CD4-positive, alpha-beta T cell treated with Interleukin-4 for 1 hour (primary cell): ENCODE data around the gene DOC2B.
"Not testable (repeated sequence)": the region's sequence is repeated elsewhere in the genome, so short reads cannot be mapped to it uniquely, and the experiment has no call there.

ENCODE experiments used
- DNase-seq, 2 donors: peaks; one replicate each; pipeline ENCODE4 v3.0.0-alpha.2; 2020 to 2022

DOC2B gene

GRCh38 chr17:187130-187529 is 5.7 kb upstream of the DOC2B start:
- no peak for DNase-seq

- DNase-seq, result peak in 1 of 2 donors; percentile 16
Measured at GRCh38 chr17:185445-186138, 4.1 kb upstream of the DOC2B start.

- DNase-seq, result no peak
Measured at GRCh38 chr17:183021-183420, 1.6 kb upstream of the DOC2B start.

GRCh38 chr17:182050-182751 is 751 bp upstream of the DOC2B start:
- DNase-seq, result no peak

GRCh38 chr17:180381-181244 is 837 bp downstream of the DOC2B start:
- no peak for DNase-seq

- no peak for DNase-seq
Measured at GRCh38 chr17:179781-180380, 1.6 kb downstream of the DOC2B start.

- DNase-seq, result no peak
Measured at GRCh38 chr17:179066-179432, 2.4 kb downstream of the DOC2B start.

GRCh38 chr17:178292-179065 is 3.0 kb downstream of the DOC2B start:
- DNase-seq, result no peak

- no peak for DNase-seq
Measured at GRCh38 chr17:177762-178161, 3.7 kb downstream of the DOC2B start.

- DNase-seq, result no peak
Measured at GRCh38 chr17:177155-177554, 4.3 kb downstream of the DOC2B start.

- no peak for DNase-seq
Measured at GRCh38 chr17:173166-173911, 8.1 kb downstream of the DOC2B start.

- no peak for DNase-seq
Measured at GRCh38 chr17:172401-172800, 9.0 kb downstream of the DOC2B start.

- DNase-seq, result no peak
Measured at GRCh38 chr17:171871-172270, 9.6 kb downstream of the DOC2B start.

GRCh38 chr17:170130-170670 is 11.2 kb downstream of the DOC2B start:
- DNase-seq, result no peak

GRCh38 chr17:168614-169013 is 12.8 kb downstream of the DOC2B start:
- not testable (repeated sequence) for DNase-seq

- no peak for DNase-seq
Measured at GRCh38 chr17:165939-166338, 15.5 kb downstream of the DOC2B start.

GRCh38 chr17:164303-165235 is 16.9 kb downstream of the DOC2B start:
- peak; percentile 22 to 34 for DNase-seq

GRCh38 chr17:163514-164098 is 17.8 kb downstream of the DOC2B start:
- DNase-seq, result no peak

GRCh38 chr17:162689-163088 is 18.8 kb downstream of the DOC2B start:
- DNase-seq, result no peak

- DNase-seq, result no peak
Measured at GRCh38 chr17:161481-161880, 20.0 kb downstream of the DOC2B start.
